Panc1 (cell line): ENCODE measurements around the gene MAPRE2. TPM values are rescaled to one million over a fixed set of nuclear protein-coding genes. Genes with fewer than 3 reads are reported as not detected.

Experiments
- ATAC-seq: fragments of 200-7000 bp; cut with Tn5 transposase; 2 replicates; pipeline ENCODE4 v1.9.1; 2020; ENCODE audit warnings: mild to moderate bottlenecking, moderate library complexity
- BruUV-seq: library from RNA; stranded (reverse); fragments of 400-500 nt; replicated peaks from 2 replicates; lab custom pipeline; 2021; lab: Mats Ljungman, UMichigan
- CTCF ChIA-PET: fragments of 300-600 bp; sonication (Branson Sonifier 250); formaldehyde crosslinking; loops from one replicate; lab custom pipeline; 2022; ENCODE audit warnings: antibody characterized with exemption; lab: Charles Lee
- POLR2A ChIA-PET: fragments of 300-600 bp; sonication (Branson Sonifier 250); formaldehyde crosslinking; loops from one replicate; lab custom pipeline; 2022; ENCODE audit warnings: antibody characterized with exemption; lab: Charles Lee
- DNase-seq: peaks from one replicate; pipeline ENCODE4 v3.0.0-alpha.2; 2010; ENCODE audit warnings: low read depth, low spot score
- H3K27ac ChIP-seq: 2 replicates; pipeline ENCODE4 v1.5.1; 2011; ENCODE audit warnings: mild to moderate bottlenecking, low read length, inconsistent platforms
- H3K27me3 ChIP-seq: fragments of 200-500 bp; sonication (Bioruptor generic); 2 replicates; pipeline ENCODE4 v1.6.0; 2014; ENCODE audit warnings: low read length, inconsistent platforms; ENCODE audit not compliant: control insufficient read depth, insufficient read depth
- H3K36me3 ChIP-seq: fragments of 200-500 bp; sonication (Bioruptor generic); 2 replicates; pipeline ENCODE4 v1.5.1; 2014; ENCODE audit warnings: inconsistent platforms, mild to moderate bottlenecking, low read length, moderate library complexity; ENCODE audit not compliant: control insufficient read depth, insufficient read depth
- H3K4me1 ChIP-seq: 2 replicates; pipeline ENCODE4 v1.5.1; 2011; ENCODE audit warnings: inconsistent platforms, mild to moderate bottlenecking, low read length, moderate library complexity; ENCODE audit not compliant: control insufficient read depth, insufficient read depth
- H3K4me3 ChIP-seq, 2 experiments: 2 replicates each; pipeline ENCODE4 v1.5.1; 2011 to 2012; ENCODE audit warnings: low read depth in 2 of 2, low read length in 2 of 2, mild to moderate bottlenecking in 2 of 2, inconsistent platforms in 1 of 2, moderate library complexity in 1 of 2
- H3K9me3 ChIP-seq: fragments of 200-500 bp; sonication (Bioruptor generic); 2 replicates; pipeline ENCODE4 v1.5.1; 2014; ENCODE audit warnings: low read depth, mild to moderate bottlenecking, inconsistent platforms, low read length, moderate library complexity; ENCODE audit not compliant: control insufficient read depth, insufficient read depth
- CTCF ChIP-seq: fragments of 450-650 bp; IDR thresholded peaks from 2 replicates; pipeline ENCODE4 v1.5.1; 2017; ENCODE audit warnings: mild to moderate bottlenecking
- POLR2AphosphoS5 ChIP-seq: IDR thresholded peaks from 2 replicates; pipeline ENCODE4 v1.6.1; 2012; ENCODE audit warnings: mild to moderate bottlenecking, low read depth, low read length, moderate library complexity
- REST ChIP-seq, 2 experiments: IDR thresholded peaks; 2 replicates each; pipeline ENCODE4 v1.6.1; 2011 to 2012; ENCODE audit warnings: low read depth in 2 of 2, control low read depth in 1 of 2, low read length in 1 of 2, mild to moderate bottlenecking in 1 of 2, moderate library complexity in 1 of 2; ENCODE audit not compliant: insufficient read depth in 1 of 2
- SIN3A ChIP-seq: IDR thresholded peaks from 2 replicates; pipeline ENCODE4 v1.6.1; 2012; ENCODE audit warnings: low read depth, mild to moderate bottlenecking, low read length, moderate library complexity, borderline replicate concordance; ENCODE audit not compliant: insufficient read depth
- TCF7L2 ChIP-seq: IDR thresholded peaks from 2 replicates; pipeline ENCODE4 v1.6.1; 2011; ENCODE audit warnings: mild to moderate bottlenecking, low read depth, low read length, inconsistent platforms
- in situ Hi-C: cut with HindIII; loops from 2 replicates; pipeline ENCODE4 v1.10.0; 2016; ENCODE audit warnings: low sequenced_read_pairs, low pct_unique_long_range_greater_than_20kb
- intact Hi-C: fragments of 100-400 bp; cut with micrococcal nuclease; formaldehyde crosslinking; loops from one replicate; pipeline ENCODE4 v1.10.0; 2022; ENCODE audit not compliant: unreplicated experiment
- total RNA-seq: library from RNA; stranded (reverse); gene quantifications from one replicate; pipeline ENCODE4 v1.2.1, GENCODE V29; 2021; ENCODE audit not compliant: unreplicated experiment

MAPRE2 gene
- total RNA-seq, 1 experiment from 2014 or later: 14.1 TPM

GRCh38 chr18:35024196-35024595 is 17.0 kb upstream of the MAPRE2 start:
- Histone ChIP-seq H3K9me3 (no peaks in the 10 kb centered on the region), H3K36me3 (no peaks in the 10 kb centered on the region), H3K4me3 (no peak overlapping the region), H3K27me3 (no peaks in the 10 kb centered on the region), H3K4me1 (no peaks in the 10 kb centered on the region), H3K27ac (no peak overlapping the region)
- CTCF ChIA-PET: no interaction called here
- no peak for ATAC-seq
- POLR2A ChIA-PET: no interaction called here
- no peak for DNase-seq
- intact Hi-C loops (no loop called here), in situ Hi-C loops (no loop called here)
- TF ChIP-seq TCF7L2 (no peak), POLR2AphosphoS5 (no peak), SIN3A (no peak), CTCF (no peak), REST (IDR thresholded peaks at IDR 0.05; ENCODE audit: insufficient read depth in 1 of 2, low read depth in 2 of 2, low read length in 1 of 2) (no peak)
- BruUV-seq: no TSS peak

DNA sequence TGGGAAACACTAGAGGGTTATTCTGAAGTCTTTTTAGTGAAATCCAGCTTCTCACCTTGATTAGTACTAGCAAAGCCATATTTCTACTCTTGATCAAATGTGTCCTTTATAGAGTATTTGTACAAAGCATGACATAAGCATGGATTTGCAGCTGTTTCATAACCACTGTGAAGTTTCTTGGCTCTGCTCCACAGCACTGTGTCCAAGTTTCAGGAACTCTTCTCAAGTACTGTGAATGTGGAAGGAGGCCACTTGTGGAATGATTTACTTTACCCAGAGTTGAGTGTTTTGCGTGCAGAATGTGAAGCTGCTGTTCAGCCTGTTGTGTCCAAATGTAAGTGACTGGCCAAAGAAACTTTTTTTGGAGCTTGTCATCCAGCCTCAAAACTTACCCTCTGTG is 16.2 kb upstream of the MAPRE2 start:
- ChIA-PET POLR2A (no interaction called here), CTCF (no interaction called here)
- H3K4me3 ChIP-seq: no peak overlapping the region
- no peaks in the 10 kb centered on the region for H3K4me1 ChIP-seq
- no peak for ATAC-seq
- BruUV-seq: no TSS peak
- no peak for TF ChIP-seq REST (IDR thresholded peaks at IDR 0.05; ENCODE audit: insufficient read depth in 1 of 2, low read depth in 2 of 2, low read length in 1 of 2)
- no peak for TF ChIP-seq POLR2AphosphoS5
- no peak for TF ChIP-seq TCF7L2
- no peaks in the 10 kb centered on the region for H3K36me3 ChIP-seq
- H3K9me3 ChIP-seq: no peaks in the 10 kb centered on the region
- in situ Hi-C loops: no loop called here
- DNase-seq: no peak
- no peak overlapping the region for H3K27ac ChIP-seq
- intact Hi-C loops: no loop called here
- no peaks in the 10 kb centered on the region for H3K27me3 ChIP-seq
